ENCODE data around the gene ROBO1.

The ROBO1 gene

GRCh38 chr3:78863306-78864203, 904.2 kb downstream of the ROBO1 start:
- ATAC-seq = no peak

GRCh38 chr3:78861156-78861555, 906.6 kb downstream of the ROBO1 start:
- ATAC-seq = no peak

- ATAC-seq = no peak
Measured at GRCh38 chr3:78860567-78860966, 907.2 kb downstream of the ROBO1 start.

GRCh38 chr3:78858910-78859309, 908.9 kb downstream of the ROBO1 start:
- no peak for ATAC-seq

GRCh38 chr3:78858174-78858573, 909.6 kb downstream of the ROBO1 start:
- no peak for ATAC-seq

- ATAC-seq = no peak
Measured at GRCh38 chr3:78857494-78858111, 910.2 kb downstream of the ROBO1 start.

- ATAC-seq = no peak
Measured at GRCh38 chr3:78856164-78856563, 911.6 kb downstream of the ROBO1 start.

GRCh38 chr3:78855190-78855589, 912.6 kb downstream of the ROBO1 start:
- no peak for ATAC-seq

- no peak for ATAC-seq
Measured at GRCh38 chr3:78848392-78849288, 919.2 kb downstream of the ROBO1 start.

GRCh38 chr3:78847603-78848002, 920.2 kb downstream of the ROBO1 start:
- ATAC-seq = no peak

- no peak for ATAC-seq
Measured at GRCh38 chr3:78847203-78847602, 920.6 kb downstream of the ROBO1 start.

GRCh38 chr3:78846718-78847117, 921.1 kb downstream of the ROBO1 start:
- ATAC-seq = no peak

GRCh38 chr3:78845605-78846004, 922.2 kb downstream of the ROBO1 start:
- ATAC-seq = no peak

- ATAC-seq = no peak
Measured at GRCh38 chr3:78844307-78844706, 923.5 kb downstream of the ROBO1 start.

GRCh38 chr3:78839693-78840092, 928.1 kb downstream of the ROBO1 start:
- ATAC-seq = no peak

- no peak for ATAC-seq
Measured at GRCh38 chr3:78838362-78838761, 929.4 kb downstream of the ROBO1 start.

GRCh38 chr3:78834910-78835309, 932.9 kb downstream of the ROBO1 start:
- no peak for ATAC-seq

GRCh38 chr3:78832785-78833204, 935.0 kb downstream of the ROBO1 start:
- no peak for ATAC-seq

- ATAC-seq = no peak
Measured at GRCh38 chr3:78831446-78831972, 936.3 kb downstream of the ROBO1 start.

- no peak for ATAC-seq
Measured at GRCh38 chr3:78830470-78830869, 937.3 kb downstream of the ROBO1 start.

GRCh38 chr3:78827618-78828017, 940.2 kb downstream of the ROBO1 start:
- ATAC-seq = no peak

GRCh38 chr3:78825858-78826215, 942.0 kb downstream of the ROBO1 start:
- ATAC-seq = no peak

Data from activated CD4-positive, CD25-positive, alpha-beta regulatory T cell treated with anti-CD3 and anti-CD28 coated beads, Interleukin-2, amount 50 U/mL, for 24 hours (primary cell).